ENCODE measurements around the gene FXYD1. TPM values are rescaled to one million over a fixed set of nuclear protein-coding genes. Genes with fewer than 3 reads are reported as not detected.

The FXYD1 gene
- polyA plus RNA-seq, 4 donors: 20.6 to 33.0 (median 23.7) TPM

DNA sequence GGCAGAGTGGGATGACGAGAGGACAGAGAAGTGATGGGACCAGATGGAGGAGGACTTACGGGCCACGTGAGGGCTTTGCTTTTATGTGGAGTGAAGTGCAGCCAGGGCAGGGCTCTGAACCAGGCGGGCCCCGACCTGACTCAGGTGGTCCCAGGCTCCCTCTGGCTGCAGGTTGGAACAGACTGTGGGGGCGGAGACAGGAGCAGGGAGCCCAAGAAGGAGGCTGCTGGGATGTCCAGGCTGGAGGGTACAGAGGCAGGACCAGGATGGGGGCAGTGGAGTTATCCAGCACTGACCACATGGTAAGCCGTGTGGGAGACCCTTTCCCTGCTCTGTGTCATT lies 18.0 kb downstream of the FXYD1 start:
- no peak for DNase-seq (ENCODE audit: low read depth in 4 of 4, low spot score in 3 of 4)

DNA sequence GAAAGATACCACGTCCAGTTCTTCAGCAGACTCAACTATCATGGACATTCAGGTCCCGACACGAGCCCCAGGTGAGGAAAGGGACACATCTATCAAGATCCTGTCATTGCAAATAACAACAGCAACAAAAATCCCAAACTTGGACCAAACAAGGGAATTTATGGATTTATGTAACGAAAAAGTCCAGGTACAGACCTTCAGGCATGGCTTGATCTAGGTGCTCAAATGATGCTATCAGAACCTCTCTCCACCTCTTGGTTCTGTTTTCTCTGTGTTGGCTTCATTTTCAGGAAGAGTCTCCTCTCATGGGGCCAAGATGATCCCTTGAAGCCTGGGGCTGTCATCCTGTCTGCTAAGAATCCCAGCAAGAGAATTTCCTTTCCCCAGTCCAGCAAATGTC lies 18.8 kb downstream of the FXYD1 start:
- DNase-seq (ENCODE audit: low read depth in 4 of 4, low spot score in 3 of 4): no peak

- no peak for DNase-seq (ENCODE audit: low read depth in 4 of 4, low spot score in 3 of 4)
Observed at GRCh38 chr19:35159606-35160005, 21.0 kb downstream of the FXYD1 start.

GRCh38 chr19:35160629-35161433 lies 22.2 kb downstream of the FXYD1 start:
- DNase-seq (ENCODE audit: low read depth in 4 of 4, low spot score in 3 of 4): no peak

- no peak for DNase-seq (ENCODE audit: low read depth in 4 of 4, low spot score in 3 of 4)
Observed at GRCh38 chr19:35161434-35161743, 22.8 kb downstream of the FXYD1 start.

GRCh38 chr19:35162471-35163326 lies 24.1 kb downstream of the FXYD1 start:
- DNase-seq (ENCODE audit: low read depth in 4 of 4, low spot score in 3 of 4): no peak

DNA sequence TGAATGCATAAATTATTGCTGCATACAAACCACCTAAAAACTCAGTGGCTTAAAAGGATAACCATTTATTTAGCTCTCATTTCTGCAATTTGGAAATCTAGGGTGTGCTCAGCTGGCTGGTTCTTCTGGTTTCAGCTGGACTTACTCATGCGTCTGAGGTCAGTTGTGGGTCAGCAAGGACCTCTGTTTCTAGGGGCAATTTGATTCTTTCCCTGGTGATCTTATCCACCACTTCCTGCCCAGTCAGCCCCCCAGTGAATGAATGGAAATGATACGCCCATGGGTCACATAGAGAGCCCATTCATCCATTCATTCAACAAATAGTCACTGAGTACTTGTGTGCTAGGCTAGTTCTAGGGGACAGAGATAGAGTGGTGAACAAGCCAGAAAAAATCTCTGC lies 25.8 kb downstream of the FXYD1 start:
- no peak for DNase-seq (ENCODE audit: low read depth in 4 of 4, low spot score in 3 of 4)

- no peak for DNase-seq (ENCODE audit: low read depth in 4 of 4, low spot score in 3 of 4)
Observed at GRCh38 chr19:35165200-35166058, 26.8 kb downstream of the FXYD1 start.

DNA sequence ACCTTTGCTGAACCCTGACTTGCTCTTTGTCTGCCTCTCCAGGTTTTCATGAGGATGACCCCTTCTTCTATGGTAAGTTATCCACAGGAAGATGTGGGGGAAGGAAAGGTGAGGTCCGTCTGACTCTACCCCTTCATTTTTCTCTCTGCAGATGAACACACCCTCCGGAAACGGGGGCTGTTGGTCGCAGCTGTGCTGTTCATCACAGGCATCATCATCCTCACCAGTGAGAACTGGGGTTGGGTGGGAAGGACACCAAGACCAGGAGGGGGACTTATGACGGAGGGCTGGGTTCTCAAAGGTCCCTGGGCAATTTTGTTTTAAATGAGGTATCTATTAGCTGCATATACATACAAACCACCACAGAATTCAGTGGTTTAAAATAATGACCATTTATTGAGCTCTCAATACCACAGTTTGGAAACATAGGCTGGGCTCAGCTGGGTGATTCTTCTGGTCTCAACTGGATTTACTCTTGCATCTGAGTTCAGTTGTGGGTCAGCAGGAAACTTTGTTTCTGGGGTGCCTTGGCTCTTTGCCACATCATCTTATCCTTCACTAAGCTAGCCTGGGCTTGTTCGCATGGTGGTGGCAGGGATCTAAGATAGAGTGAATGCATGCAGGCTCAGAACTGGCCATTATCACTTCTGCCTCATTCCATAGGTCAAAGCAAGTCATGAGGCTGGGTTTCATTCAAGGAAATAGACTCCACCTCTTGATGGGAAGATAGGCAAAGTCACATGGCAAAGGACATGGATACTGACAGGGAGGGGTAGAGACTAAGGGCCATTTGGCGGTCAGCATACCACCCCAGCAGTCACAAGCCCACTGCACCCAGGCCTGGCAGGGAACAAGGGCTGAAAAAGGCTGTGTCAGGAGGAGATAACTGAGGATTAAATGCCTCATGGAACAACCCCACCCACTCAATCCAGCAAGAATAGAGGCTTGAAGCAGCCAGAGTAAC lies 27.8 kb downstream of the FXYD1 start:
- DNase-seq (ENCODE audit: low read depth in 4 of 4, low spot score in 3 of 4): no peak

GRCh38 chr19:35167251-35168119 lies 28.9 kb downstream of the FXYD1 start:
- DNase-seq (ENCODE audit: low read depth in 4 of 4, low spot score in 3 of 4): no peak

DNA sequence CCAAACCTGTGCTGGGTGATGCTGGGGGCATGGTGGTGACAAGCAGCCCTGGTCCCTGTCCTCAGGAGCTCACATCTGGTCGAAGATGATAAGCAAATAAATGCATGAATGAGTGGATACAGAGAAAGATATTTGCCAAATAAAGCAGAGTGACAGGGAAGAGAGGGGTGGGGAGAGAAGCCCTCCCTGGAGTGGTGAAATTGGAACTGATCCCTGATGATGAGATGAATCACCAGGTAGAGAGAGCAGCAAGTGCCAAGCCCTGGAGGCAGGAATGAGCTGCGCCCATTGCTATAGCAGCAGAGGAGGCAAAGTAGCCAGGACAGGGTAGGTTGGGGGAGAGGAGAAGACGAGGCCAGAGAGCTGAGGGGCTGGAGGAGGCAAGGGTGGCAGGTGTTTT lies 29.6 kb downstream of the FXYD1 start:
- no peak for DNase-seq (ENCODE audit: low read depth in 4 of 4, low spot score in 3 of 4)

- DNase-seq (ENCODE audit: low read depth in 4 of 4, low spot score in 3 of 4): no peak
Observed at GRCh38 chr19:35169221-35169995, 30.8 kb downstream of the FXYD1 start.

DNA sequence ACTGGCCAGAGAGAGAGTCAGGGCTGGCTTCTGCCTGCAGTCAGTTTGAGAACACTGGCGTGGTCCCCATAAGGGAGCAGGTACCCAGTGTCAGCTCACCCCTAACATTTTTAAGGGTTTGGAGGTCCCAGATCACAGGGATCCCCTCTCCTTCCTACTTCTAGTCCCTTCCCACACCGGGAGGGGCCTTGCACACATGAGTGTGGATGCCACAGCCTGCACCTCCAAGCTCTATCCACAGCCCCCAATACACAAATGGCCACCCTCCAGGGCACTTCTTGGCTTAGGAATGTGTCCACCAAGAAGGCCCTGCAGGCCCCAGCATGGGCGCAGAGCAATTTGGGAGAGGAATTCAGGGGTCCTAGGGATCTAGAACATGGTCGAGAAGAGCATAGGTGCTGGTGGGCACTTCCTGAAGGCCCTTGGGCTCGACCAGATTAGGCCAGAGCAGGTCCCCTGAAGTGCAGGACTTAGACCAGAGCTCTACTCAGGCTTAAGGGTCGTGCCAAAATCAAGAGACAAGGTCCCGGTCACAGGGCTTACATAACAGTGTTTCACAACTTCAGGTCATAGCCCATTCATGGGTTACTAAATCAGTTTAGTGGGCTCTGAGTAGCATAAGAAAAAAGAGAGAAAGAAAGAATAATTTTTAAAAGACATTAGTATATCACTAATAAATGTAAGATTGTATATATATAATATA lies 31.9 kb downstream of the FXYD1 start:
- no peak for DNase-seq (ENCODE audit: low read depth in 4 of 4, low spot score in 3 of 4)

DNA sequence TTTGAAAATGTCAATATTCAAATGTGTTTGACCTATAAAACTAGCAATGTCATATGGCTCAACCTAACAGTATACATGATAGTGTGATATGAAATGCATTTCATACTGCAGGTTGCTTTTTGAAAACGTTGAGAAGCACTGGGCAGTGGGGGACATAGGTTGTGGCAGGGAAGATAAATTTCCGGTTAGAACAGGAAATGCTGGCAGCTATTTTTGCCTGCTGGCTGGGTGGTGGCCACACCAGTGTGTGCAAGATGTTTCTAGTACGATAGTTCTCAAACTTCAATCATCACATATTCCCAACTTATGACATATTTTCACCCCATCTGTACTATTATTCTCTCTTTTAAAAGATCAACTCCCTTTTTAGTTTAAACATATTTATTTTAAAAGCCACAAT lies 33.1 kb downstream of the FXYD1 start:
- no peak for DNase-seq (ENCODE audit: low read depth in 4 of 4, low spot score in 3 of 4)

DNA sequence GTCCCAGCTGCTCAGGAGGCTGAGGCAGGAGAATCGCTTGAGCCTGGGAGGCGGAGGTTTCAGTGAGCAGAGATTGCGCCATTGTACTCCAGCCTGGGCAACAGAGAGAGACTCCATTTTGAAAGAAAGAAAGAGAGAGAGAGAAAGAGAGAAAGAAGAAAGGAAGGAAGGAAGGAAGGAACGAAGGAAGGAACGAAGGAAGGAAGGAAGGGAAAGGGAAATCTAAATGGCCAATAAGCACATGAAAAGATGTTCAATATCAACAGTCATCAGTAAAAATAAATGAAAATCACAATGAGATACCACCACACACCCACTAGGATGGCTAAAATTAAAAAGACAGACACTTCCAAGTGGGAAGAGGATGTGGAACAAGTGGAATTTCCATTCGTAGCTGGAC lies 35.6 kb downstream of the FXYD1 start:
- no peak for DNase-seq (ENCODE audit: low read depth in 4 of 4, low spot score in 3 of 4)

- no peak for DNase-seq (ENCODE audit: low read depth in 4 of 4, low spot score in 3 of 4)
Observed at GRCh38 chr19:35176181-35176570, 37.6 kb downstream of the FXYD1 start.

DNA sequence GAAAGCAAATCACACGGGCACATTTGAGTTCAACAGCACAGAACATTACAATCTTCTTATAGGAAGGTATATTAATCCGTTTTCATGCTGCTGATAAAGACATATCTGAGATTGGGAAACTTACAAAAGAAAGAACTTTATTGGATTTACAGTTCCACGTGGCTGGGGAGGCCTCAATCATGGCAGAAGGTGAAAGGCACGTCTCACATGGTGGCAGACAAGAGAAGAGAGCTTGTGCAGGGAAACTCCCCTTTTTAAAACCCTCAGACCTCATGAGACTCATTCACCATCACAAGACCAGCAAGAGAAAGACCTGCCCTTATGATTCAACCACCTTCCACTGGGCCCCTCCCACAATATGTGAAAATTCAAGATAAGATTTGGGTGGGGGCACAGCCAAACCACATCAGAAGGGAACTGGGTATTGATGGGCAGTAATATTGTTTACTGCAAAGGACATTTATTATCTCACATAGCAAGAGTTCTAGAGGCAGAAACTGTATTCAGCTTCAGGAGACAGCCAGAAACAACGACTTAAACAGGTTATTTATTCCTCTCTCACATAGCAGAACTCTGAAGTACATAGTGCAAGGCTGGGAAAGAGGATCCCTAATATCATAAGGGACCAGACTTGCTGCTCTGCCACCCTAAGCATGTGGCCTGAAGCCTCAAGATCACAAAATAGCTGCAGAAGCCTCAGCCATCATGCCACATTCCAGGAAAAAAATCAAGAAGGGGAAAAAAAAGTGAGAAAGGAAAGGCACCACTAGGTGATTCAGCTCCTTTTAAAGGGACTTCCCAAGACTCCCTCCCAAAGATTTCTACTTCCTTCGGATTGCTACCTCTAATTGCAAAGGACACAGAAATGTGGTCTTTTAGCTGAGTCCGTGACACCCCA lies 39.0 kb downstream of the FXYD1 start:
- DNase-seq (ENCODE audit: low read depth in 4 of 4, low spot score in 3 of 4): no peak

Measured in right renal pelvis (tissue), 4 donors.